Superior temporal gyrus (tissue), 1 donor: Measurements from ENCODE around the gene ZNF536.
"Not testable (repeated sequence)": the region's sequence is repeated elsewhere in the genome, so short reads cannot be mapped to it uniquely, and the experiment has no call there.

Experiments used
- DNase-seq: peaks from one replicate; pipeline ENCODE4 v3.0.0-alpha.2; 2016; ENCODE audit errors: extremely low spot score

ZNF536 gene

DNA sequence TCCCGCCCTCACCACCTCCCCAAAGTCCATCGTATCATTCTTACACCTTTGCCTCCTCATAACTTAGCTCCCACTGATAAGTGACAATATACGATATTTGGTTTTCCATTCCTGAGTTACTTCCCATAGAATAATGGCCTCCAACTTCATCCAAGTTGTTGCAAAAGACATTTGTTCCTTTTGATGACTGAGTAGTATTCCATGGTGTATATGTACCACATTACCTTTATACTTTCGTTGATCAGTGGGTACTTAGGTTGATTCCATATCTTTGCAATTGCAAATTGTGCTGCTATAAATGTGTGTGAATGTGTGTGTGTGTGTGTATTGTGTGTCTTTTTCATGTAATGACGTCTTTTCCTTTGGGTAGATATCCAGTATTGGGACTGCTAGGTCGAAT, 109.6 kb downstream of the ZNF536 start:
- no peak for DNase-seq

DNA sequence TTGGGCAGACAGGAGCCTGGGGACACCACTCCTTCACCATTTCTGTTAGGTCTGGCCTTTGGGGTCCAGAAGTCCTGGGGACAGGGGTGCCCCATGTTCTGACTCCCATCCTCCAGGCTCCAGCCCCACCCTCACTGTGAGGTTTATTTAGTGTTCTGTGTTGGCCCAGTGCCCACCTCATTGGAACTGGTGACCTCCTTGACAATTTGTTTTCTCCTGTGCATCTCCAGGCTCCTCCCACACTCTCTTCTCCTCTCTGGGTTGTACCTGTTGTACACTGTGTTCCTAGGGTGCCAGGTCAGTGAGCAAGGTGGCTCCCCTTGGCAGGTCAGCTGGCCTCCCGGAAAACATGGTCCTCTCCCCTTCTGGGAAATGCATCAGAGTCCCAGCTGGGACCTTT, 110.8 kb downstream of the ZNF536 start:
- DNase-seq = no peak

DNA sequence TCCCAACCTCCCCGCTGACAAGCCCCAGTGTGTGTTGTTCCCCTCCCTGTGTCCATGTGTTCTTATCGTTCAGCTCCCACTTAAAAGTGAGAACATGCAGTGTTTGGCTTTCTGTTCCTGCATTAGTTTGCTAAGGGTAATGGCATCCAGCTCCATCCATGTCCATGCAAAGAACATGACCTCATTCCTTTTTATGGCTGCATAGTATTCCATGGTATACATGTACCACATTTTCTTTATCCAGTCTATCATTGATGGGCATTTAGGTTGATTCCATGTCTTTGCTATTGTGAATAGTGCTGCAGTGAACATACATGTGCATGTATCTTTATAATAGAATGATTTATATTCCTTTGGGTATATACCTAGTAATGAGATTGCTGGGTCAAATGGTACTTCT, 114.1 kb downstream of the ZNF536 start:
- not testable (repeated sequence) for DNase-seq

DNA sequence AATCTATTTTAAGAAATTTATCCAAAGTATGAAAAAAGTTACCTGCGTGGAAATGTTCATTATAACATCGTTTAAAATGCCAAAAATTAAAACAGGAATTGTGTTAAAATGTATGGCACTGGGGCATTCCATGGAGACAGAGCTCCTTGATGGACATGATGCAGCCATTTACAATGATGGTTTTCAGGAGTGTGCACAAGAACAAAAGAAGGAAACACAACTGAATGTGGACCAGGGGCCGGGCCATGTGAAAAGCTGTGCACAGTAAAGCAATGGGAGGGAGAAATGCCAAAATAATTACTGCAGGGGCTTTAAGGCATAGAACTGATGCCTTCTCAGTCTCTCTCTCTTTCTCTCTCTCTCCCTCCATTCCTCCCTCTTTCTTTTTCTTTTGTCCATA, 115.0 kb downstream of the ZNF536 start:
- no peak for DNase-seq

- no peak for DNase-seq
Observed at GRCh38 chr19:30488191-30488590, 116.0 kb downstream of the ZNF536 start.

GRCh38 chr19:30490760-30491159, 118.6 kb downstream of the ZNF536 start:
- no peak for DNase-seq

DNA sequence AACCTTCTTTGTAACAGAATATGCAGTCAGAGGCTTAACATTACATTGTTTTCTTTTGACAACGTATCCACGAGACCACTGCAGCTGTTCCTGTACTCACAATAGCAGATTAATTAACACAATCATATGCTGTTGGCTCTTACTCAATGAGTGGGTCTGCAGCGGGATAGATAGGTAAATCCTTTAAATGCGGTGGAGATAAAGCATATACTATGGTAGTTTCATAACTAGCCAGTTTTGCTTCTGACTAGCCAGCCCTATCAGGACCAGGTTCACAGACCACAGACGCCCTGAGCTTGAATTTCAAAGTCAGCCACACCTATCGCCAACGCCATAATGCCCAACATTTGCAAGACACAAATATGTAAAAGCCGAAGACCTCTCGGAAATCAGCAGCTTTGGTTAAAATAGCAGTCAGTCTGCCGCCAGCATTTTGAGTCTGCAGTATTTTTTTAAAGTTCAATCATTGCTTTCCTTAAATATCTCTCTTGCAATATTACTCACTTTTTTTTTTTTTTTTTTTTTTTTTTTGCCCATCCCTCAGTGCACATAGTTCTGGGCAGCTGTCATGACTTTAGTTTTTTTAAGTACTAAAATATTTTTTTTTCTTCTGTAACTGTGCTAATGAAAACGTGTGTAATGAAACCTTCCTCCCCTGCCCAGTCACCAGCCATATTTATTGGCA, 120.5 kb downstream of the ZNF536 start:
- no peak for DNase-seq

DNA sequence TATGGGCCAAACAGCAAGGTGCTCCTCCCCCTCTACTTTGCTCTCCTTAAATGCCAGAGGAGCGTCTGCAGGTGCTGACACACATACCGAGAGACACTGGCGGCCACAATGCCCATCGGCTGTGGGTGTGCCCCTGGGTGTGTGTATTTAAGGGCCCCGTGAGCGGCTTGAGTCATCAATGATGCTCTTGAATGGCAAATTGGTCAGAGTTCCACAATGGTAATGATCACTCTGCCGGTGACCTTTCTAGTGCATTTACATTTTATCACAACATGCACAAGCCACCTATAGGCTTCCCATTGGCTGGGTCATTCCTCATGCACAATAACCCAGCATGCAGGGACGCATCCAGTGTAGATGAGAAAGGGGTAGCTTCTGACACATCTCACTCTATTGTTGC, 124.8 kb downstream of the ZNF536 start:
- DNase-seq = no peak

DNA sequence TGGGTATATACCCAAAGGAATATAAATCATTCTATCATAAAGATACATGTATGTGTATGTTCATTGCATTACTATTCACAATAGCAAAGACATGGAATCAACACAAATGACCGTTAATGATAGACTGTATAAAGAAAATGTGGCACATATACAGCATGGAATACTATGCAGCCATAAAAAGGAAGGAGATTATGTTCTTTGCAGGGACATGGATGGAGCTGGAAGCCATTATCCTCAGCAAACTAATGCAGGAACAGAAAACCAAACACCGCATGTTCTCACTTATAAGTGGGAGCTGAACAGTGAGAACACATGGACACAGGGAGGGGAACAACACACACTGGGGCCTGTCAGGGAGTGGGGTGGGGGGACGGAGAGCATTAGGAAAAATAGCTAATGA, 125.9 kb downstream of the ZNF536 start:
- not testable (repeated sequence) for DNase-seq

DNA sequence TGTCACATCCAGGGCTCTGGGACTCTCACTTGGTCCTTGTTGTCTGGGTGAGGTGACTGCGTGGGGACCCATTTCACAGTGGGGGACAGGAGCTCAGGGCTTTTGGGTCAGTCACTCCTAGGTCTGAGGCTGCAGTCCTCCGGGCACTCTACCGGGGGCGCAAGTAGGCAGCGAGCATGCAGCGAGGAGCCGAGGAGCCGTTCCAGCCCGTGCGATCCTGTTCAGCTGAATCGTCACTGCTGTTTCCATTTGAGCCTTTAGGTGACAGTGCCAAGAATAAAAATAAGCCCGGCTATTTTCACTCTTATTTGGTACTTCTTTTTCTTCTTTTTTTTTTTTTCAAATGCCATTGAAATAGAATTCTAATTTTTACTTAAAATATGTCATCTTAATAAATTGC, 126.5 kb downstream of the ZNF536 start:
- DNase-seq = peak; percentile 68

DNA sequence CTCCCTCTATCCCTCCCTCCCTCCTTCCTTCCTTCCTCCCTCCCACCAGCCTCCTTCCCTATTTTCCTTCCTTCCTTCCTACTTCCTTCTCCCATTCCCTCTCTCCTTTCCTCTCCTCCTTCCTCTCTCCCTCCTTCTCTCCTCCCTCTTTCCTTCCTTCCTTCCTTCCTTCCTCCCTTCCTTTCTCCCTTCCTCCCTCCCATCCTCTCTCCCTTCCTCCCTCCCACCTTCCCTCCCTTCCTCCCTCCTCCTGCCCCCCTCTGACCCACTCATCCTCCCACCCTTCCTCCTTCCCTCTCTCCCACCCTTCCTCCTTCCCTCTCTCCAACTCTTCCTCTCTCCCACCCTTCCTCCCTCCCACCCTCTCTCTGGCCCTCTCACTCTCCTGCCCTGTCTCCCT, 132.1 kb downstream of the ZNF536 start:
- no peak for DNase-seq

DNA sequence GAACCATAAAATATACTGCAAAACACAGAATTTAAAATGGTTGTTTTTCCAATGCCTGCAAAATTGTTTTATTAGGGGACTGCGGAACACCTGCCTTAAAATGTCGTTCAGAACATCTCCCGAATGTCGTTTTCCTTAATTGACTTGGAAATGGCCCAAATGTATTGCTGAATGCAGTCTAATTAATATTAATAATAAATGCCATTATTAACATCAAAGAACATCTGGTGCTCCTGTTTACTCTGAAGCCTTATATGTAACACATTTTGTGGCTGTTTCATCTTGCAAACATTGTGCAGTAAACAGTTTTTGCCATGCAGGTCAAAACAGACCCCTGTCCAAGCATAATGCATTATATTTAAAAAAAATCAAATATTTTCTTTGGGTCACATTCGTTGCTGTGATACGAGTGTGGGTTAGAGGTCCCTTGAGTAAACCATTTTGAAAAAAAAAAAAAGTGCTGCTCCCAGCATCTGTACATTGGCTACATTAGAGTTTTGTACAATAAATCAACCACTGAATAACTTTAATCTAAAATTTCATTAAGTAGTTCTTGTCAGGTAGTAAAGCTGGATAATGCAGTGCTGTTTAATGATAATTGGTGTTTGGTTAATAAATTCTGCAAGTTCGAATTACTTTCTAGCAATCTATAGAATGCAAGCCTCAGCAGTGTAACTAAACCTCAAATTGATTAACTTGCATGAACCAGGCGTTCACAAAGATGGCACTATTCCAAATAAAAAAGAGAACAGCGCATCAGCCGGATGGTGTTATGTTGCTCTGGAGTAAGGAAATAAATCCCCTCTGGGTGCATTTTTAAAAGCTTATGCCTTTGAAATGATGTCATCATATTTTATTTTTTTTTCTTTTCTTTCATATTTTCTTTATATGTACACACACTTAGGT, 140.2 kb downstream of the ZNF536 start:
- no peak for DNase-seq

- no peak for DNase-seq
Observed at GRCh38 chr19:30513082-30513411, 140.9 kb downstream of the ZNF536 start.

DNA sequence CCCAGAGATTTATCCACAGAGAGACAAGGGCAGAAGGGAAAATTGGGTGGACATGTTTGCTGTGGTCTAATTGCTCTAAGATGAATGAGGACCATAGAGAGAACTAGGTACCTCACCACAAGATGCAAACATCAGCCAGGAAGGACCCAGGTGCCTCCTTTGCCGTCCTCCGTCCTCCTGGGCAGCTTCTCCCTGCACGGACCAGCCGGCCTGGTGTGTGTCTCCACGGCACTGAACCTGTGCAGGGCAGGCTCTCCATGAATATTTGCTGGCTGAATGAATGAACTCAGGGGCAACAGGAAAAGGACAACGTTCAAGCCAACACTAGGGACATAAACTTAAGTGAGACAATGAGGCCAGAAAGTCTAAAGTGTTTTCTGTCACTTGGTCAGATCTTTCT, 143.9 kb downstream of the ZNF536 start:
- DNase-seq = no peak

DNA sequence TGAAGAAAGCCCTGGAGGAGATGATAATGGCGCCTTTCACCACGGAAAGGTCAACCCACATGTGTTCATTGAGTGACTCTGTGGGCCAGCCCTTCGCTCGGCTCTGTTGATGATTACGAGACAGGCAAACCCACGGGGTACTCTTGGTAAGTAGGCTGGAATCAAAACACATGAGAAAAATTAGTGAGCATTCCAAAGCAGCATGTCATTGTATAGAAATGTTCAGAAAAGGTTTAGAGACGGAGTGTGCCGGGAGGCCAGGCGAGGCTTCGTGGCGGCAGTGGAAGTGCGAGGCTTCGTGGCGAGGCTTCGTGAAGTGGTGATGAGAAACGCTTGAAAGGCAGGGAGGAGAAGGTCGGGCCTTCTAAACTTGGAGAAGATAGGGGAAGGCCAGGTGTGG, 144.3 kb downstream of the ZNF536 start:
- no peak for DNase-seq

- no peak for DNase-seq
Observed at GRCh38 chr19:30518965-30519606, 146.9 kb downstream of the ZNF536 start.

DNA sequence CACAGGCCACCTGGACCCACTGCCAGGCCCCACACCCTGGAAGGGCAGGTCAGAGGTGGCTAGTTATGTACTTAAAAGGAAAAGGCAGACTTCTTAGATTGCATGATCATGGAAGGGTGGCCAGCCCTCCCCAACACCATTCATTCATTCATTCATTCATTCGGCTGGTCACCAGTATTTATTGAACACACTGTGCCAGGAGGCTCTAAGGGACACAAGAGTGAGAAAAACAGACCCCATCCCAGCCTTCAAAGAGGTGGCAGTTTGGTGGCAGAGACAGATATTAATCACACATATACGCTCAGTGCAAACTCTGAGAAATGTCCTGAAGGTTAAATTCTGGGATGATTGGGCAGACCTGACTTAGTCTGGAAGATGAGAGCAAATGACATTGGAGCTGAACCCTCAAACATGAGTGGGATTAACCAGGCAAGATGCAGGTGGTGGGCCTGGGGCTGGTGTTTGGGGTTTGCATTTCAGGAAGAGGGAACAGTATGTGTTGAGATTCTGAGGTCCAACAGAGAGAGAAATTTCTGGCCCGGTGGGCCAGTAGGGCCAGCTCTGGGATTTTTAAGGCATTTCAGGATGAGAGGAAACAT, 147.5 kb downstream of the ZNF536 start:
- no peak for DNase-seq

- no peak for DNase-seq
Observed at GRCh38 chr19:30520735-30521479, 148.7 kb downstream of the ZNF536 start.

- DNase-seq = no peak
Observed at GRCh38 chr19:30521937-30522336, 149.8 kb downstream of the ZNF536 start.

- DNase-seq = no peak
Observed at GRCh38 chr19:30522341-30522740, 150.2 kb downstream of the ZNF536 start.

- DNase-seq = no peak
Observed at GRCh38 chr19:30523791-30524190, 151.6 kb downstream of the ZNF536 start.

DNA sequence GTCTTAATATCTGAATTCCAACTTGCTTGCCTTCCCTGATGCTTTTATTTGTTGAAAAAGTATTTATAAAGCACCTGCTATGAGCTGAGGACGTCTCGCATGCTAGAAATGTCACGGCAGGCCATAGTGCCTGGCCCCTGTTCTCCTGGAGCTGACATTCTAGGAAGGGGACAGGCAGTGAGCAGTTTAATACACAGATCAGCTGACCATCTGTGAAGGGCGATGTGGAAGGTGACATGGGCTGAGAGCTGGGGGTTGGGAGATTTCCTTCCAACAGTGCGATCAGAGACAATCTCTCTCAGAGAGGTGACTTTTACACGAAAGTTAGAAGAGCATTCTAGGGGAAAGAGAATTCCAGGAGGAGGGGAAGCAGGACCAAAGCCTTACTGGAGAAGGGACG, 153.2 kb downstream of the ZNF536 start:
- DNase-seq = no peak
